Activated T-cell treated with anti-CD3 and anti-CD28 coated beads for 1 hour (primary cell): ENCODE measurements around the gene LPP.
"Not testable (repeated sequence)": the region's sequence is repeated elsewhere in the genome, so short reads cannot be mapped to it uniquely, and the experiment has no call there.

Source experiments
- DNase-seq: peaks from one replicate; pipeline ENCODE4 v3.0.0-alpha.2; 2020; ENCODE audit warnings: low read depth

Gene LPP

GRCh38 chr3:188636292-188636691, 482.3 kb downstream of the LPP start:
- DNase-seq, result not testable (repeated sequence)

- no peak for DNase-seq
These were observed 487.1 kb downstream of the LPP start for GRCh38 chr3:188641076-188641475.

- DNase-seq, result no peak
These were observed 489.8 kb downstream of the LPP start for GRCh38 chr3:188643736-188644135.

- no peak for DNase-seq
These were observed 492.6 kb downstream of the LPP start for GRCh38 chr3:188646592-188646991.

- DNase-seq, result no peak
These were observed 493.3 kb downstream of the LPP start for GRCh38 chr3:188647237-188647636.

DNA sequence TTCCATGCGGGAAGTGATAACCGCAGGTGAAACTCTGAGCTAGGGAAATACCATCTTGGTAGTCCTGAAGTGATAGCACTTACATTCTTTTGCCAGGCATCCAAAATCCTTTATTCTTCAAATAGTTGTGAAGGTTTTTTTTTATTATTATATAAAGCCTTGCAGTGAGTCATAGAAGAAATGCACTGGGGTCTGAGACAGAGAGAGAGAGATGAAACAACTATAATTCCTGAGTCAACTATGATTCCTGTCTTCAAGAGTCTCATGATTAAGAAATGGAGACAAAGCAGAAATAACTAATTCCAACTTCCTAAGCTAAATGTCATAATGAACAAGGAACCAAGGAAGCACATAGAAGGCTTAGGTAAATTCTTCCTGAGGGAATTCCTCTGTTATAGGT, 495.6 kb downstream of the LPP start:
- no peak for DNase-seq

GRCh38 chr3:188656196-188656982, 502.4 kb downstream of the LPP start:
- DNase-seq, result no peak

DNA sequence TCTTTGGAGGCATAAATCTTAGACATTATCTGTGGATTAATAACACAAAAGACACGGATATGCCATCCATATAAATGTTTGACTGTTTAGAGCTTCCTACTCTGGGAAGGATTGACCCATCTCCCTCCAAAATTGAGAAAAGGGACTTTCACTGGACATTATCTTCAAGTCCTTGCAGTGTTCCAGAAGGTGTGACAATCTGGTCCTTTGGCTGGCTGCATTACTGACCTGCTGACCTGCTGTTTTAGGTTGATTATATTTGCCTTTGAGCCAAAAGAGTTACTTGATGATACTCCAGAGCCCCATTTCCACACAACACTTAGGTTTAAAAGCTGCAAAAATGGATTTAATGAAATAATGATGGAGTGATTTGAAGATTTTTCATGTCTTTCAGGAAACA, 504.6 kb downstream of the LPP start:
- no peak for DNase-seq

GRCh38 chr3:188659449-188660090, 505.6 kb downstream of the LPP start:
- no peak for DNase-seq

- DNase-seq, result no peak
These were observed 506.5 kb downstream of the LPP start for GRCh38 chr3:188660415-188660814.

DNA sequence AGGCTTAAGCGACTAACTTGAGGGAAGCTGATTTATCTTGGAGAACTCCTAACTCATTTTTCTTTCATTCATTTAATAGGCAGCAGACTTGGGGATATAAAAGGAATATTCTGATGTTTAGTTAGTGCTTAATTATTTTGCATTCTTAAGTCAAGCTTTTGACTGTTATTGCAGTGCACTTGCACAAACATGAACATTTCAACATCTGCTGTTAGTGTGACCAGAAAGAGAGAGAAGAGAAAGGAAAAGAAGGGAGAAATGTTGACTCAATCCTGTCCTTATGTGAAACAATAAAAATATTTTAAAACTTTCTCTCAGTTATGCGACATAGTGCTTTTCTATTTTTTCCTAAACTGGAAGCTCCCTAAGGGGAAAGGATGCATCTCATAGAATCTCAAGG, 507.8 kb downstream of the LPP start:
- DNase-seq, result no peak

DNA sequence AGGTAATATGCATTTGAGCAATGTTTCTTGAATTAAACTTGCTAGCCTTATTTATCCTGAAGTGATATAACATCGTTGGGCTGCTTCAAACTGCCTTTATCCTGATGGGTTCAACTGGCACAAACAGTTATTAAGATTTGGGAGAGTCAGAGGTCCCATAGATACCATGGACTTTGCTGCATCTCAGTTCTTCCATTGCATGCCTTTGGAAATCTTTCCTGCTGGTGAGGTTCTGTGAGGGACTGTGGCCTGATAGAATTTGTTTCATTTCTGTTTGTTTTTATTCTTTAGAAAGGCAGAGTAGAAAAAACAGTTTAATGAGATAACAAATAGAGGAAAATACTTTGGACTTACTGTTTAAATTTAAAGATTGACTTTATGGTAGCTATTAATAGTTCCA, 508.3 kb downstream of the LPP start:
- no peak for DNase-seq

DNA sequence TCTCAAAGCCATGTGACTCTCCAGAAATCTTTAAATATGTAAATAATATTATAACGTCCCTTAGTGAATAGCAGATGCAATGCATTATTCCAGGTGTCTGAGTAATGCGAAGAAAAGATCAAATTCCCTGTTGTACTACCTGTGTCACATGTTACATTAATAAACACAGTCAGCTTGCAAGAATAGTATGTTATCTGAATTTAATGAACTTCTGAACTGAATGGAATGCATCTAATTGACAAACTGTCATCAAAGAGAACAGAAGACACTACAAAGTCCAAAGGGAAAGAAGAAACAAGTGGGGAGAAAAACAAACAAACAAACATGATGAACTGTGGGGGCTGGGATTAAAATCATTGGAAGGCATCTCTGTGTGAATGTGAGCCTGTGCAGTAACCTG, 508.8 kb downstream of the LPP start:
- no peak for DNase-seq

DNA sequence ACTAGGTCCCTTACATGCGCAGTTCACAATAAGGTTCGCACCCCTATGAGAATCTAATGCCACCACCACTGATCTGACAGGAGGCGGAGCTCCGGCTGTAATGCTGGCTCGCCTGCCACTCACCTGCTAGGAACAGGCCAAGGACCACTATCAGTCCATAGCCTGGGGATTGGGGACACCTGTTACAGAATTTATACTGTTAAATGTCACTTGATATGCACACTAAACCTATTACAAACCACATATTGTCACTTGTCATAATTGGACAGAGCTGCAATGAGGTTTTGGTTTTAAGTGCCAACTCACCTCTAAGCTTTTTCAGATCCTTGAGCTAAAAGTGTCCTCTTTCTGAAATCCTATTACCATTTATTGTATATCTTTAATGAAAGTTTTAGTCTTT, 509.9 kb downstream of the LPP start:
- no peak for DNase-seq

- DNase-seq, result no peak
These were observed 510.8 kb downstream of the LPP start for GRCh38 chr3:188664795-188665194.

GRCh38 chr3:188667926-188668325, 514.0 kb downstream of the LPP start:
- no peak for DNase-seq

- DNase-seq, result no peak
These were observed 516.5 kb downstream of the LPP start for GRCh38 chr3:188670446-188670845.

DNA sequence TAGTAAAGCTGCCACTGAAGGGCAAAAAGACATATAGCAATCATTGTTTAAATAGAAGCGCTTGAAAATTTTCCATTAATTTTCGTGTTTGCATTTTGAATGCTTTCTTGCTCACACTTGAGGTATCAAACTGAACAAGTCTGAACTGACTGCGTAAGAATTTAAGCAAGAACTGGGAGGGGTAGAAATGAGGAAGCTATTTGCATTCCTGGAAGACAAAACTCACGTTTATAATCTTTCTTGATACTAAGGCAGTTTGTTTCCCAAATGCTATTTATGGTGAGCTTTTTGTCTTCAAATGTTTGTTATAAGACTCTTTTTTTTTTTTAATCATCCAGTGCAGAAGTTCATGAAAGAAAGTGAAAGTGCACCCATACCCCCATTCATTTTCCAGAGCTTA, 518.0 kb downstream of the LPP start:
- DNase-seq, result no peak

DNA sequence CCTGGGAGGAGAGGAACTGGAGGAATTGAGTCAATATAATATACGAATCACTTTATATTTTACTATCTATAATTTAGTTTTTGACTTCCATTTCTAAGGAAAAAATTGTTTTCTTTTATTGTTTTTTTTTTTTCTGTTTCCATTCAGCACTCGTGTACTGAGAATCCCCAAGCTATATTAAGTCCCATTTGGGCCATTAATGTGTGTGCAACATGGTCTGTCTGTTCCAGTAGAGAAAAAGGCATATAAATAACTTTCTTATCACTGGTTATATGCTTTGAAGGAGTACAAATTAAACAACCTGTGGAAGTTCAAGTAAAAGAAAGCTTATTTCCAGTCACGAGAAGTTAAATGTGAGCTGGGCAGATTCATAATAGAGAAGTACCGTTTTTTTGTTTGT, 518.9 kb downstream of the LPP start:
- no peak for DNase-seq

DNA sequence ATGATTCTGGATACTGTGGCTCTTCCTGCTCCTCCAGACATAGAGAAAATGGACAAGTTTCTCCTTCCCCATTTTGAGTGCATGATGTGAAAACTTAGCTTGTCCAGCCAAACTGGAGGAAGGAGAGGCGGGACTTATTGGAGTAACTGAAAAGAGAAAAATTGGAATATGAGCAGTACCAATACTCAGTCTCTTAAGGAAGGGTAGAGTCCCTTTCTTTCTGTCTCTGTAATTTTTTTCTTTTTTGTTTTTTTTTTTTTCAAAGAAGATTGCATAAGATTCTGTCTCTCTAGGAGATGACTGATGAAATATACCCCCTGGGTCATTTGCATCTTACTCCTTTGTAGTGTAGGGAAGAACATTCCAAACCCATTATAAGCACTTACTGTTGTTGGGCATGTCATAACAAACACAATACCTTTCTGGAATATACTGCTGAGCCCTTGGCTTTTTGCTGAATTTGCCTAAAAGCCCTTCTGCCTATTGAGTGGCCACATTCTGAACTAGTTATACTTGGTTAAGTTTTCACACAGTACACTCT, 519.8 kb downstream of the LPP start:
- DNase-seq, result no peak

DNA sequence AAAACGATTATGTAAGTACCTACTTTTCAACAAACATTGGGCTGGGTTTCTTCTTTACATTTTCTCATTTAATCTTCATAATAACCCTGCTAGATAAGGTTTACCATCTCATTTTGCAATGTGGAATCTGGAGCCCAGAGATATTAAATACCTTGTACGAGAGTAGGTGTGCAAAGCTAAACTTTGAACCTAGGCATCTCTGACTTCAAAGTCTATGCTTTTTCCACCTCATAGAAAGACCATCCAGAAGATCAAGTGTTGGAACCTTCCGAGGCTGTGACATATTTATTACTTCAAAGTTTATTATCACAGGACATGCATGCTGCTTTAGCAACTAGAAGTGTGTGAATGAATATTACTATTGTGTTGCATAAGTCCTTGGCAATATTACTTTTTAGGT, 520.6 kb downstream of the LPP start:
- DNase-seq, result no peak

- DNase-seq, result no peak
These were observed 523.4 kb downstream of the LPP start for GRCh38 chr3:188677344-188677743.

DNA sequence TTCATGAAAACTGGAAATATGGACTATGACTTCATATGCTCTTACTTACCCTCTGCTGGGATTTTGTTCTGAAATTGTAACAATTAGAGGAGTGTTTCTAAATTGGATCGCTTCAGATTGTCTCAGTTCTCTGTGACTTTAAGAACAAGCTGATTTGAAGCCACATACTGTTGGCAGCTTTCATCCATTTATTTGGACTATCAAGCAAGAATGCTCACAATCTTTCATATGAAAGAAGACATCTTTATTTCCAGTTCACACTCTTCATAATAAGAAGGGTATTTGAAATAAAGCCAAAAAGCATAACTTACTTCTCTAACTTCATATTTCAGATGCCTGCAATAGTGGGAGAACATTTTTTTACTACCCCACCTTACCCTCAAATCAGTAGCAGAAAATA, 526.2 kb downstream of the LPP start:
- DNase-seq, result no peak

DNA sequence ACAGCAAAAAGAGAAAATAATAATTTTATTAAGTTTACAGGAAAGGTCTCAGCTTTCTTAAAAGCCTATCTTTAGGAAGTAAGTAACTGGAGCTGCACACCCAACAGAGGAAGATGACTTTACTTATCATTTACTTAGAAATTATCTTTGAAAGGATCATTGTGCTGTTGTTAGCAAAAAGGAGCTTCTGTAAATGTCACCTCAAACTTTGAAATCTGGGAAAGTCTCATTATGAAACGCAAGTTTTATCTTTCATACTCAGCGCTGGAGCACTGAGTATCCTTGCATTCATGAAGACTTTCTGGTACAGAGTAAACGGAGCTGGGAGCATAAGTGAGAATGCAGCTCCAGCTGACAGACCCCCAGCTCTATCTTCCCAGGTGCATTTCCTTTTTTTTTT, 526.6 kb downstream of the LPP start:
- DNase-seq, result no peak
